Breast epithelium (tissue), 3 donors: Measurements from ENCODE around the gene AKAP9.

Experiments
- CTCF ChIP-seq, 3 donors: fragments of 450-650 bp; IDR thresholded peaks; one replicate each; pipeline ENCODE4 v1.5.1; 2016 to 2017; ENCODE audit warnings: antibody characterized with exemption in 3 of 3, mild to moderate bottlenecking in 3 of 3, moderate library complexity in 3 of 3
- POLR2A ChIP-seq: fragments of 450-650 bp; IDR thresholded peaks from one replicate; pipeline ENCODE4 v1.6.1; 2016; ENCODE audit warnings: antibody characterized with exemption, mild to moderate bottlenecking, moderate library complexity
- POLR2AphosphoS5 ChIP-seq, 3 donors: sonication (generic); formaldehyde crosslinking; IDR thresholded peaks; one replicate each; pipeline ENCODE4 v1.6.1; 2017; ENCODE audit warnings: antibody characterized with exemption in 3 of 3

- TF ChIP-seq CTCF (IDR thresholded peaks at IDR 0.05) (no peak), POLR2A (no peak), POLR2AphosphoS5 (IDR thresholded peaks at IDR 0.05) (no peak)
These were observed 154.7 kb downstream of the AKAP9 start for GRCh38 chr7:92095380-92095779.
